Ishikawa (cell line): Measurements from ENCODE around the gene ZNF672.

Experiments
- FOXM1 ChIP-seq: IDR thresholded peaks from 2 replicates; pipeline ENCODE4 v1.6.1; 2012; ENCODE audit warnings: low read depth, borderline replicate concordance
- RAD21 ChIP-seq: IDR thresholded peaks from 2 replicates; pipeline ENCODE4 v1.6.1; 2012; ENCODE audit warnings: low read depth
- TAF1 ChIP-seq: IDR thresholded peaks from 2 replicates; pipeline ENCODE4 v1.6.1; 2012; ENCODE audit warnings: low read depth, mild to moderate bottlenecking
- TCF12 ChIP-seq: IDR thresholded peaks from 2 replicates; pipeline ENCODE4 v1.6.1; 2012; ENCODE audit warnings: low read depth
- TEAD4 ChIP-seq: IDR thresholded peaks from 2 replicates; pipeline ENCODE4 v1.6.1; 2012
- TF ChIP-seq, protein P1 (sequence below): IDR thresholded peaks from 2 replicates; pipeline ENCODE4 v1.6.1; 2012; ENCODE audit warnings: low read depth, mild to moderate bottlenecking
- TF ChIP-seq, protein P2 (sequence below): IDR thresholded peaks from 2 replicates; pipeline ENCODE4 v1.6.1; 2012

DNA sequence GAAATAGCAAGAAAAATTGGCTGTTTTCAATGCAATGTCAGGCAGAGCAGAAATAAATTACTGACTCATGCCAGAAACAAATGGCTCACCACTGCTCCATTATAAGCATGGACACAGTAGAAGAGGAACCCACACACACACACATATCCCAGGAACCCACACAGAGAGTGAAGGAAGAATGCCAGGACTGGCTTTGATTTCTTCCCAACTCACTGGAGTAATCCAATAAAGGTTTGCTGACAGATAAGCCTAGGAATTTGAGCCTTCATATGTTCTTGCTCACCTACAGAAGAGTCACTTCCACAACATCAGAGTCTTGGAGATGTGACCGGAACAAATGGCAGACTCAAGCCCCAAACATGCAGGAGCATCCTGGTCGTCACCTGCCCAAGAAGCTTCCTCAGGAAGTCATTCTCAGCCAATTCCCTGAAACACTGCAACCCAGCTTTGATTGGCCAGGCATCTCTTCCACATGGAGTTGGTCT lies 14.5 kb upstream of the ZNF672 start:
- TF ChIP-seq TEAD4 = no peak
- TF ChIP-seq FOXM1 = no peak
- no peak for TF ChIP-seq RAD21
- TF ChIP-seq, protein P1, sequence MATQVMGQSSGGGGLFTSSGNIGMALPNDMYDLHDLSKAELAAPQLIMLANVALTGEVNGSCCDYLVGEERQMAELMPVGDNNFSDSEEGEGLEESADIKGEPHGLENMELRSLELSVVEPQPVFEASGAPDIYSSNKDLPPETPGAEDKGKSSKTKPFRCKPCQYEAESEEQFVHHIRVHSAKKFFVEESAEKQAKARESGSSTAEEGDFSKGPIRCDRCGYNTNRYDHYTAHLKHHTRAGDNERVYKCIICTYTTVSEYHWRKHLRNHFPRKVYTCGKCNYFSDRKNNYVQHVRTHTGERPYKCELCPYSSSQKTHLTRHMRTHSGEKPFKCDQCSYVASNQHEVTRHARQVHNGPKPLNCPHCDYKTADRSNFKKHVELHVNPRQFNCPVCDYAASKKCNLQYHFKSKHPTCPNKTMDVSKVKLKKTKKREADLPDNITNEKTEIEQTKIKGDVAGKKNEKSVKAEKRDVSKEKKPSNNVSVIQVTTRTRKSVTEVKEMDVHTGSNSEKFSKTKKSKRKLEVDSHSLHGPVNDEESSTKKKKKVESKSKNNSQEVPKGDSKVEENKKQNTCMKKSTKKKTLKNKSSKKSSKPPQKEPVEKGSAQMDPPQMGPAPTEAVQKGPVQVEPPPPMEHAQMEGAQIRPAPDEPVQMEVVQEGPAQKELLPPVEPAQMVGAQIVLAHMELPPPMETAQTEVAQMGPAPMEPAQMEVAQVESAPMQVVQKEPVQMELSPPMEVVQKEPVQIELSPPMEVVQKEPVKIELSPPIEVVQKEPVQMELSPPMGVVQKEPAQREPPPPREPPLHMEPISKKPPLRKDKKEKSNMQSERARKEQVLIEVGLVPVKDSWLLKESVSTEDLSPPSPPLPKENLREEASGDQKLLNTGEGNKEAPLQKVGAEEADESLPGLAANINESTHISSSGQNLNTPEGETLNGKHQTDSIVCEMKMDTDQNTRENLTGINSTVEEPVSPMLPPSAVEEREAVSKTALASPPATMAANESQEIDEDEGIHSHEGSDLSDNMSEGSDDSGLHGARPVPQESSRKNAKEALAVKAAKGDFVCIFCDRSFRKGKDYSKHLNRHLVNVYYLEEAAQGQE = no peak
- TF ChIP-seq TAF1 = no peak
- TF ChIP-seq, protein P2, sequence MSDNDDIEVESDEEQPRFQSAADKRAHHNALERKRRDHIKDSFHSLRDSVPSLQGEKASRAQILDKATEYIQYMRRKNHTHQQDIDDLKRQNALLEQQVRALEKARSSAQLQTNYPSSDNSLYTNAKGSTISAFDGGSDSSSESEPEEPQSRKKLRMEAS = no peak
- TF ChIP-seq TCF12 = no peak
